GM12892 (cell line): ENCODE data around the gene C10orf67.

Experiments used
- POLR2A ChIP-seq: IDR thresholded peaks from 2 replicates; pipeline ENCODE4 v1.6.1; 2011; ENCODE audit warnings: low read depth, low read length, control low read depth
- POLR2AphosphoS5 ChIP-seq: IDR thresholded peaks from 2 replicates; pipeline ENCODE4 v1.6.1; 2011; ENCODE audit warnings: low read depth, low read length, control low read depth
- TAF1 ChIP-seq: IDR thresholded peaks from 2 replicates; pipeline ENCODE4 v1.6.1; 2011; ENCODE audit warnings: low read depth, mild to moderate bottlenecking, control low read depth, low read length, borderline replicate concordance

DNA sequence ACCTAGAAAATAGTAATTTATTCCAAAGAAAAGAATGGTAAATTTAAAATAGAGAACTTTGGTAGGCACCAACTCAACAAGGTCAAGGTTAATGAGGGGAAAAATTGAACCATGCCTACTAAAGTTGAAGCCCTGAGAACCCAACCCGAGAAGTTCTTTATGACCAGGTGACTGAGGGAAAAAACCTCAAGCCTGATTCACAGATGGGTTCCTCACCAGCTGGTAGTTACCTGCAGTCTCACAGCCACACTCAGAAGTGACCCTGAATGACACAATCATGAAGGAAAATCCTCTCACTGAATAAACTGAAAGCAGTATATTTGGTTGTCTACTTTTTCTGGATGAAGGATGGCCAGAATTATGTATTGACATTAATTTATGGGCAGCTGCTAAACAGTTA lies 7.0 kb downstream of the C10orf67 start:
- no peak for TF ChIP-seq POLR2A
- no peak for TF ChIP-seq POLR2AphosphoS5
- TF ChIP-seq TAF1: no peak
